Keratinocyte (primary cell): ENCODE measurements around the gene BTBD16.

Experiments used
- CTCF ChIP-seq, 3 experiments: IDR thresholded peaks in 1 of 3; conservative IDR thresholded peaks in 1 of 3; optimal IDR thresholded peaks in 1 of 3; 2 replicates in 2 of 3; 3 replicates in 1 of 3; pipeline versions ENCODE3 to v1.5.1; 2011; ENCODE audit warnings: low read length in 3 of 3, mild to moderate bottlenecking in 3 of 3, moderate library complexity in 2 of 3, control low read depth in 1 of 3, inconsistent platforms in 1 of 3; ENCODE audit not compliant: insufficient read depth in 2 of 3; ENCODE audit errors: extremely low read depth in 1 of 3
- EZH2 ChIP-seq: IDR thresholded peaks from one replicate; pipeline ENCODE4 v1.6.1; 2012; ENCODE audit warnings: inconsistent platforms, mild to moderate bottlenecking, low read length, moderate library complexity

- TF ChIP-seq CTCF (optimal IDR thresholded peaks at IDR 0.05 in 1 of 3, IDR thresholded peaks at IDR 0.05 in 1 of 3, conservative IDR thresholded peaks at IDR 0.05 in 1 of 3; ENCODE audit: extremely low read depth in 1 of 3, insufficient read depth in 2 of 3, low read length in 3 of 3) (no peak), EZH2 (no peak)
Observed at GRCh38 chr10:122362031-122362592, 91.0 kb downstream of the BTBD16 start.
